Transverse colon (tissue), 3 donors: Measurements from ENCODE around the gene SEC24B.

Source experiments
- POLR2A ChIP-seq: fragments of 450-650 bp; IDR thresholded peaks from one replicate; pipeline ENCODE4 v1.6.1; 2016; ENCODE audit warnings: antibody characterized with exemption, mild to moderate bottlenecking, moderate library complexity
- TF ChIP-seq, protein P1 (sequence below), 5 experiments: fragments of 200-600 bp in 3 of 5; fragments of 450-650 bp in 2 of 5; sonication (generic) in 3 of 5; IDR thresholded peaks; 1 replicate in 2 of 5; 2 replicates in 3 of 5; pipeline ENCODE4 v1.5.1; 2016 to 2017; ENCODE audit warnings: antibody characterized with exemption in 5 of 5, inconsistent platforms in 3 of 5, mild to moderate bottlenecking in 2 of 5, moderate library complexity in 1 of 5

DNA sequence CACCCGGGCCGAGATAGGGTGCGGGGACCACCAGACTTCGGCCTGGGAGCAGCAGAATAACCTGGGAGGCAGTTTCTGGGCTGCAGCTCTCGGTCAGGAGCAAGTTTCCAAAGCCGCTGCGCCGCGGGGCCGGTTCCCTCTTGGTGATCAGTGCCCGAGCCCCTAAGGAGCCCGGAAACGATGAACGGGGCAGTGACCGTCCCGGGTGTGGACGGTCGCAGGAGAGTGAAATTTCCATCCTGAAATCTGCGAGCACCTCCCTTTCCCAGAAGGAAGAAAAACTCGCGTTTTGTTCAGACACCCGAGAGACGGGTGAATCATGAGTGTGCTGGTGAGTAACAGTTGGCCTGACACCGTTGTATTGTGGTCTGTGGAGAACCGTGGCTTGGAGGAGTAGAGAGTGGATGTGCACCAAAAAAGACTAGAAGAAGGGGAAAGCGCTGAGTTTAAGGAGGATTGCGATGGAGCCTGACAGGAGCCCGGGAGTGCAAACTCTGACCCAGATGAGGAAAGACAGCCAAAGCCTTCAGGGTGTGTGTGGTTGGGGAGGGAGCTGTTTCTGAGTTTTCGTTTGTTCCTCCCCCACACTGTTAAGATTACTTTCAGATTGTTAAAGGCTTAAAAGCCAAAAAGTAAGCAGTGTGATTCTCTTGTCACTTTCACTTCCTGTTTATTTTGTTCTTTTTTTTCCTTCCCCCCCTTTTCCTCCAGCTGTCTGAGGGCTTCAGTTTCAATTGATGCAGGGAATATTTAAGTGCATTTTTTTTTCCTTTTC, 127.3 kb downstream of the SEC24B start:
- peak; percentile 42 for TF ChIP-seq POLR2A
- TF ChIP-seq, protein P1, sequence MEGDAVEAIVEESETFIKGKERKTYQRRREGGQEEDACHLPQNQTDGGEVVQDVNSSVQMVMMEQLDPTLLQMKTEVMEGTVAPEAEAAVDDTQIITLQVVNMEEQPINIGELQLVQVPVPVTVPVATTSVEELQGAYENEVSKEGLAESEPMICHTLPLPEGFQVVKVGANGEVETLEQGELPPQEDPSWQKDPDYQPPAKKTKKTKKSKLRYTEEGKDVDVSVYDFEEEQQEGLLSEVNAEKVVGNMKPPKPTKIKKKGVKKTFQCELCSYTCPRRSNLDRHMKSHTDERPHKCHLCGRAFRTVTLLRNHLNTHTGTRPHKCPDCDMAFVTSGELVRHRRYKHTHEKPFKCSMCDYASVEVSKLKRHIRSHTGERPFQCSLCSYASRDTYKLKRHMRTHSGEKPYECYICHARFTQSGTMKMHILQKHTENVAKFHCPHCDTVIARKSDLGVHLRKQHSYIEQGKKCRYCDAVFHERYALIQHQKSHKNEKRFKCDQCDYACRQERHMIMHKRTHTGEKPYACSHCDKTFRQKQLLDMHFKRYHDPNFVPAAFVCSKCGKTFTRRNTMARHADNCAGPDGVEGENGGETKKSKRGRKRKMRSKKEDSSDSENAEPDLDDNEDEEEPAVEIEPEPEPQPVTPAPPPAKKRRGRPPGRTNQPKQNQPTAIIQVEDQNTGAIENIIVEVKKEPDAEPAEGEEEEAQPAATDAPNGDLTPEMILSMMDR (IDR thresholded peaks at IDR 0.05) = no peak
